Activated gamma-delta T cell (primary cell): Measurements from ENCODE around the gene JPH3.

Experiments
- DNase-seq: peaks from one replicate; lab custom pipeline; 2025; lab: John Stamatoyannopoulos, UW

The JPH3 gene

DNA sequence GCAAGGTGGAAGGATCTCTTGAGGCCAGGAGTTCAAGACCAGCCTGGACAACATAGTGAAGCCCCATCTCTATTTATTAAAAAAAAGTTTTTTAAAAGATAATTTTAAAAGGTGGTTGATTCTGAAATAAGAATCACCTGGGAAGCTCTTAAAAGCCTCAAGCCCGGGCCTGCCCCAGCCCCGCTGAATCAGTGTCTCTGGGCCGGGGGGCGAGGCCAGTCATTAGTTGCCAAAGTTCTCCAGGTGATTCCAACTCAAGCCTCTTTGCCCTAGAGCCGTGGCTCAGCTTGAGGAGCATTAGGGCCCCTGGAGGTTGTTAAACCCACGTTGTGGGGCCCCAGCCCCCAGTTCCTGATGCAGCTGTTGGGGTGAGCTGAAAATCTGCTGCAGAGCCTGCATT is 24.6 kb downstream of the JPH3 start:
- no peak for DNase-seq

DNA sequence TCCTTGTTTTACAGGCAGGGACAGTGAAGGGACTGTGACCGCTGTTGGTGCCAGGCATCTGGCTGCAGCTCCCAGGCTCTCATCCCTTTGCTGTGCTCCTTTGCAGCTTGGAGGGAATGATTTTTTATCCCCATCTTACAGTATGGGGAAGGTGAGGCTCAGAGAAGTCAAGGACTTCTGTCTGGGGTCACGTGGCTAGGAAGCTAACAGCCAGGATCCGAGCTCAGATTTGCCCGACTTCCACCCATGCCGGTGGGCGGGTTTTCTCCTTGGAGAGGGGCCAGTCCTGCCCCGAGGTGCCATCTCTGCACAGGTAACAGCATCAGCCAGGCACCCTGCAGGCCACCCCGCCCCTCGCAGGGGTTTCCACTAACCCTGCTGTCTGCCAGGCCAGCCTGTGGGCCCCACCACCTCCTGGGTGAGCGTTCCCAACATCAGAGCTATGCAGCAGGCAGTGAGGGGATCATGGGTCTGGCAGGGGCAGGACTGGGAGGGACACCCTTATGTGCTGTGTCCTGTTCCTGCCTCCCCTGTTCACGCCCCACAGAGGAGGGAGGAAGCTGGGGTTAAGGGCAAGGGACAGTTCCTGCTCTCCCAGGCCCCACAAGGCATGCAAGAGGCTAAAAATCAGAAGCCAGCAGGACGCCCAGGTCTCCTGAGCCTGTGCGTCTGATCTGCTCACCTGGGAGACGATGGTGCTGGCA is 25.4 kb downstream of the JPH3 start:
- no peak for DNase-seq

DNA sequence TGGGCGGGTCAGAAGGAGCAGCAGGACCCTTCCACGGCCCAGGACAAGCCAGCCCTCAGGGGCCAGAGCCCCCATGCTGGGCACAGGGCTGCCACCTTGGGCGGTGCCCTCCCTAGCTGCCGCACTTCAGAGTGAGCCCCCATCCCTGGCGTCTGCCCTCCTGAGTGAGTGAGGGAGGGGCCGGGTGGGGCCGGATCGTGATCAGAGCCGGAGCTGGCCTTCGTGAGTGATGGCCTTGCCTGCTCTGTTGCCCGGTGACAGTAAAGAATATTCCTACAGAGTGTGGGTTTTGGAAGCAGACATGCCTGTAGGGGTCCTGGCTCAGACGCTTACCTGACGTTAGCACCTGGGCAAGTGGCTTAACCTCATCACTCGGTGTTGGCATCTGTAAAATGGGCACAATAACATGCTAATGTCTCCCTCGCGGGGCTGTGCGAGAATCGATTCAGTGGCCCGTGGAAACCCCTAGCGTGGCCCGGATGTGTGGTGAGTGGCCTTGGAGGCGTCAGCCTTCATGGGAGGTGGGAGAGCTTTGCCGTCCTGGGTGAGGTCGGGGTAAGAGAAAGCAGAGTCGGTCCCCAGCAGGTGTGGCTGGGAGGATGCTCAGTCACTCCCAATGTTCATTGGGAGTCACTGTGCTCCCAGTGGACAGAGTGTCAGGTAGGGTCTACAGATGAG is 26.1 kb downstream of the JPH3 start:
- DNase-seq = no peak

DNA sequence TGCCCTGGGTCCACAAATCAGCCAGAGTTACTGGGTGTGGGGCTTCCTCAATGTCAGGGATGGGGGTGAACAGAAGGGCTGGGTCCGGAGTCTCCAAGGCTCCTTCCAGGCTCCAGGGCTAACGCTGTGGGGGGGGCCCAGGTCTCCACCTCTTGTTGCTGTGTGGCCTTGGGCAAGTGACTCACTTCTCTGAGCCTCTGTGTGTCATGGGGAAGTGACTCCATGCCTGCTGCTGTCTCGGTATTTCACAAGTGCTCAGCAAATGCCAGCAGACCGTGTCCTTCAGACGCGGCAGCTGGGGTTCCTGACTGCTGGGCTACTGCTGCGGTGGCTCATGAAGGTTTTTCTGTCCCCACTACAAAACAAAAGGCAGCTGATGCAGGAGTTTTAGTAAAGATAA is 26.6 kb downstream of the JPH3 start:
- DNase-seq = no peak

DNA sequence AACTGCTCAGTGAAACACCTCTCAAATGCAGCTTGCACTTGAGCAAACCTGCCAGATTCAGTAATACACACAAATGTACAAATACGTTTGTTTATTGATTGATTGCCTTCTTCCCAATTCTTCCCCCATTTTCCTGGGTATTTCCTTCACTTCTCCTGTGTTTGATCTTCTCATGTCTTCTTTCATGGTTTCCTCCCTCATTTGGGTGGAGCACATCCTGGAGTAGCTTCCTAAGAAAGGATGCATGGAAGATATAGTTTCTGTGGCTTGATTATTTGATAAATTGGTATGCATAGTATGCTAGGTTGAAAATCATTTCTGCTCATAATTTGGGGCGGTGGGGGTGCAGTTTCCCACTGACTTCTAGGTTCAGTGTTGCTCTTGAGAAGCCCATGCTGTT is 28.8 kb downstream of the JPH3 start:
- no peak for DNase-seq

DNA sequence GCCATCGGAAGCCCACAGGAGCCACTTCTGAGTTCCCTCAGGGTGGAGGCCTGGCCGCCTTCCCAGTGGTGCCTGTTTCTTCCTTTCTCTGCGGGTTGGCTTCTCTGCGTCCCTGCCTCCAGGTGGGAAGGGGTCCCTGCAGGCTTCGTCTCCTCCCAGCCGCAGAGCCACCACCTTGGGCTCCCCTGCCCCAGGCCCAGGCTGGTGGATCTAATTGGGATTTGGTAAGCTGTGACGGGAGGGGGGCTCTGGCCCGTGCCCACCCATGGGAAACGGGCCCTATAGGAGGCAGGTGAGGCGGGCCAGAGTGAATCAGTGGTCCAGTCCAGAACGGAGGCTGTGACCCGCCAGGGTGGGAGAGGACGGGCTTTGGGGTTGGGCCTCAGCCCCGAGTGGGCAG is 32.1 kb downstream of the JPH3 start:
- DNase-seq = no peak

DNA sequence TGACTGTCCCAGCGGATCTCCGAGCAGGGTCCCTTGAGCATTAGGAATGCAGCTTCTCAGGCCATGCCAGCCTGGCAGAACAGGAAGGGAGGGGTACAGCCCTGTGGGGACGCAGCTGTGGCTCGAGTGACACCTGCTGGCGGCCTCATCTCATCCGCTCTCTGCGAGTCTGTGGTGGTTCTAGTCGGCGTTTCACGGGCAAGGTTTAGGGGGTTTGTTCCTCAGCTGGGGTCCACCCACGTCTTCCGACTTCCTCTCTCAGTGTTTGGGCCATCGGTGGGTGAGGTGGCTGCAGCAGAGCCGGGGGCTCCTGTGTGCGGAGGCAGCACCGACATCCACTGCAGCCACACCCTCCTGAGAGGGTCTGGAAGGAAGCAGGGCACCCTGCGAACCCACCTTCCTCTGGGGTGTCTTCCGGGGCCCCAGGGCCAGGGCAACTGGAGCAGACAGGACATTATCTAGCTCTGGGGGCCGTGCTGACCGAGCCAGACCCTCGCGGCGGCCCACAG is 33.3 kb downstream of the JPH3 start:
- peak; percentile 32 for DNase-seq

DNA sequence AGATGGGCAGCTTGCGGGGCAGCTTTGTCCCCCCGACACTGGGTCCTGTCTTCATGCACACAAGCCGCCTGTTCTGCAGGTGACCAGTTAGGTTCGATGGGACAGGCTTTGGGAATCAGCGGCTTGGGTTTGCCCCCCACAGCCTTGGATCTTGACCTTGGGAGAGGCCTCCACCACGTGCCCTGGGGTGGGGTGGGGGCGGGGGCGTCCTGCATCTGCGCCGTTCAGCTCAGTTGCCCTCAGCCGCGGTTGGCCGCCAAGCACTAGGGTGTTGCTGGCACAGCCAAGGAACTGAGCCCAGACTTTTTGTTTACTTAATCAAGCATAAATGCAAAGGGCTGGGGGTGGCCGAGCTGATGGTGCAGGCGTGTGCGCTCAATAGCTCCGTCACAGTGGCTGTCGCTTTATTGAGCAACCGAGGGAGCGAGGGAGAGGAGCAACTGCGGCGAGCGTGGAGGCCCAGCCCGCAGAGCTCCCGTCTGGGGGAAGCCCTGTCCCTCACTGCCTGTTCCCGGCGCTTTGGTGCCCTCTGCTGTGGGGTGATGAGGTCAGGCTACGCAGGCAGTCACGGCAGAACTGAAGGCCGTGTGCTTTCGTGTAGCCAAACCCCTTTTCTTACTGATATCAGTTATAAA is 33.9 kb downstream of the JPH3 start:
- DNase-seq = peak; percentile 49

DNA sequence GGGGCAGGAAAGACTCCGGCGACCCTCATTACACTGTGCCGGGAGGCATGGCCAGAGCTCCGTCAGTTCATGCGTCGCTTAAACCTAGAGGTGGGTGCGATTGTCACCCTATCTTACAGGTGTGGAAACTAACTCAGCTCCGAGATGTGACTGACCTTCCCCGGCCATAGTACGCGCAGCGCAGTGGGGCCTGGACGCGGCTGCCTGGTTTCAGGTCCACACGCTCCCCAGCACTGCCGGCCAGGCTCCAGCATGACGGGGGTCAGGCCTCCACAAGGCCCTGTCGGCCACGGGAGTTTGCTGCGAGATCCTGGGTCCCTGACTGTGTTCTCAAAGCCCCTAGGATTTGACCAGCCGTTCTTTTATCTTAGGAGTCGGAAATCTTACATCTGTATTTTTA is 34.4 kb downstream of the JPH3 start:
- no peak for DNase-seq

DNA sequence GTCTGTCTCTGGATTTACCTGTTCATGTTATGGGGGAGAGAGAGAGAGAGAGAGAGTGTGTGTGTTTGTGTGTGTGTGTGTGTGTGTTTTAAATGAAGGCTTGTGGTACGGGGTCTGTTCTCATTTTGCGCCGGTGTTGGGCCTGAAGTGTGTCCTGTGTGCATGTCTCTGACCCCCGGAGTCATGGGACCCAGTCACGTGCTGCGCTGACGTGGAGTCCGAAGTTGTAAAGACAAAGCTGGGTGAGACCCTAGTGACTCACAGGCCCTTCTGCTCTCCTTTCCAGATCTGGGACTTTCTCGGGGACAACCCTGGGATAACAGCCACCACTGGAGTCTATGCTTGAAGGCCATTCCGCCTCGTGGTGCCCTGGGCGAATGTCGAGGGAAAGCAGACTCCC is 35.0 kb downstream of the JPH3 start:
- no peak for DNase-seq

DNA sequence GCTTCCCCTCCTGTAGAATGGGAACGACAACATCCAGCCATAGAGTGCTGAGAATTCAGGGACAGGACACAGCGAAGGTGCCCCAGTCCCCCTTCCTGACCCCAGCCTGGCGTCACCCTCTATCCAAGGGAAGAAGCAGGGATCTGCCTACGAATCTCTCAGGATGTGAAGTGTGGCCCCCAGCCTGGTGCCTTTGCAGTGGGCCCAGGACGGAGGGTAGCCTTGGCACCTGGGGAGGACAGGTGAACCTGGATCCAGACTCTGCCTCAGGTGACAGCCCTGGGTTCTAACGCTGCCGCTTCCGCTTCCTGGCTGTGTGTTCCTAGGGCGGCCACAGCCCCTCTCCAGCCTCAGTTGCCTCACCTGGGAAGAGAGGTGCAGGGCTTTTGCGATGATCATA is 36.4 kb downstream of the JPH3 start:
- DNase-seq = no peak

DNA sequence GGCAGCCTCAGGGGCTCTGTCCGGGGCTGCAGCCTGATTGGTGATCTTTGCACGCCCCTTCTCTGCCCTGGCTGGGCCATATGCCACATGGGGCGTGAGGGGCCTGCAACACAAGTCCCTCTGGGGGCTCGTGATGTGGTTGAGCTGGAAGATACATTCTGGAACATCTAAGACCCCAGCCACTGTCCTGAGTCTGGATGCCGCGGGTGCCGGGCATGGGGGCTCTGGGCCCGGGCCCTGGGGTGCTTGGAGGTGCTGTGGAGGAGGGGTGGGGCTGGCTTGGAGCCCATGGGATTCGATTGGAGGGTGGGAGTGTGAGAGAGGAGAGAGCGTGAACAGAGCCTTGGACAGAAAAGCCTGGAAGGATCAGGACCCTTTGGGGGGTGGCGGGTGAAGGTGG is 39.4 kb downstream of the JPH3 start:
- DNase-seq = no peak

DNA sequence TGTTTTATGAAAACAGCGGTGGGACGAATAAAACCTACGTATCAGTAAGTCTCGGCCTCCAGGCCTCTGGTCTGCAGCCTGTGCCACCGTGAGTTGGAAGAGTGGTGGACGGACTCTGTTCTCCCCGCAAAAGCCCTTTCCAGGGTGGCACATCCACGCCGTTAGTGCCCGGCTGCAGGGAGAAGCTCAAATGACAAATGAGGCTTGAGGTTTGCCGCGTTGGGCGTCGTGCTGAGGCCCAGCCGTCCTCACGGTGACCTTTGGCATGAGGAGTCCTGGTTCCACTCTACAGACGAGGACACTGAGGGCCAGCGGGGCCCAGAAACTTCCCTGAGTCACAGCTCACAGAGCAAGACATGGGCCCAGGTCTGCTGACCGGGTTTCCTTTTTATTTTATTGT is 40.2 kb downstream of the JPH3 start:
- DNase-seq = no peak

DNA sequence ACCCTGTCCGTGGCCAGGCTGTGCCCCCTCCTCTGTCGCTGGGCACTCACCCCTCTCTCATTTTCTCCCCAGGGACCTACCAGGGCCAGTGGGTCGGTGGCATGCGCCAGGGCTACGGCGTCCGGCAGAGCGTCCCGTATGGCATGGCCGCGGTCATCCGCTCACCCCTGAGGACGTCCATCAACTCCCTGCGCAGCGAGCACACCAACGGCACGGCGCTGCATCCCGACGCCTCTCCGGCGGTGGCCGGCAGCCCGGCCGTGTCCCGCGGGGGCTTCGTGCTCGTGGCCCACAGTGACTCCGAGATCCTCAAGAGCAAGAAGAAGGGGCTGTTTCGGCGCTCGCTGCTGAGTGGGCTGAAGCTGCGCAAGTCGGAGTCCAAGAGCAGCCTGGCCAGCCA is 41.9 kb downstream of the JPH3 start:
- DNase-seq = no peak

DNA sequence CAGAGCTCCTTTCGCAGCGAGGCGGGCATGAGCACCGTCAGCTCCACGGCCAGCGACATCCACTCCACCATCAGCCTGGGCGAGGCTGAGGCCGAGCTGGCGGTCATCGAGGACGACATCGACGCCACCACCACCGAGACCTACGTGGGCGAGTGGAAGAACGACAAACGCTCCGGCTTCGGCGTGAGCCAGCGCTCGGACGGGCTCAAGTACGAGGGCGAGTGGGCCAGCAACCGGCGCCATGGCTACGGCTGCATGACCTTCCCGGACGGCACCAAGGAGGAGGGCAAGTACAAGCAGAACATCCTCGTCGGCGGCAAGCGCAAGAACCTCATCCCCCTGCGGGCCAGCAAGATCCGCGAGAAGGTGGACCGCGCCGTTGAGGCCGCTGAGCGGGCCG is 42.3 kb downstream of the JPH3 start:
- DNase-seq = no peak

DNA sequence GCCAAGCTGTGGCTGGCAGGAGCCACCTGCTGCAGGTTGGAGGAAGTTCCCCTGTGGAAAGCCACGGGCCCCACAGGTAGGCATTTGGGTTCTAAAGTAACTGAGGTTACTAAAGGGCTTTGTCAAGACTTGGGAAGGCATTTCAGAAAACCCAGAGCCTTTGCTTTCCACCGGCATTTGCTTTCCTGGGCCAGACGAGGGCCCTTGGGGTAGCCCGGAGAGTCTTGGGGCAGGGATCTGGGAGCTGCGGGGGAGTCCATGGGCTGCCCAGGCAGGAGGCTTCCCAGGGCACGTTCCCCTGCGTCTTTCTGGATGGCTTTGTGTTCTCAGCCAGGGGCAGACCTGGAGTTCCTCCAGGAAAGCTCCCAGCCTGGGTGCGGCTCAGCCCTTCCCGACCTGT is 43.5 kb downstream of the JPH3 start:
- no peak for DNase-seq

DNA sequence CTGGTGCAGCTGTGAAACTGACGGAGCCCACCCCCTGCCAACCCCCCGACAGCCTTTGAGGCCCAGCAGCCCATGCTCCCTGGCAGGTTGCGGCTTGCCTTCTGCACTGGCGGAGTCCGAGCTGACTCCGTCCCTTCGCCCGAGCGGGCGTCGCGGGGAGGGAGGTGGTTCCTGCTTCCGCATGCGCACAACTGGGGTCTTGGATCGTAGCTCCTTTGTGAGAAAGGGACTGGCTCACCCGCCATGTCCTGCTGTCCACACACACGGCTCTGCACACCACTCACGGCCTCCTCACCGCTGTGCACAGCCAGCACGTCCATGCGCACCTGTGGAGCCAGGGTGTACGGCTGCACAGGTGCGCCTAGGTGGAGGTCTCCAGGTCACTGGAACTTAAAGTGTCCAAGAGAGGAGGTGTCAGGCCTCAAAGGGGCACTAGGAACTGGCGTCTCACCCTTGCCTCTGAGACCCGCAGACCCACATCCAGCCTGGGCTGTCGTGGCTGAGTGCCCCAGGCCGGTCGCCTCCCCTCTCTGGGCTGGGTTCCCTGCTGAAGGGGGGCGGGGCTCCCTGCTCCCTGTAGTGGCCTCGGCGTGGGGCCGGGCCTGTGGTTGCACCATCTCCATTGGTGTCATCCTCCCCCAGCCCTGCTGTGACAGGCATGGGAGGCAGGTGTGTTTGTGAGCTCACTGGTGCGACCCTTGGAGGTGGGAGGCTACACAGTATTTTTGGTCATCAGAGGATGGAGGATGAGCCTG is 45.3 kb downstream of the JPH3 start:
- no peak for DNase-seq

DNA sequence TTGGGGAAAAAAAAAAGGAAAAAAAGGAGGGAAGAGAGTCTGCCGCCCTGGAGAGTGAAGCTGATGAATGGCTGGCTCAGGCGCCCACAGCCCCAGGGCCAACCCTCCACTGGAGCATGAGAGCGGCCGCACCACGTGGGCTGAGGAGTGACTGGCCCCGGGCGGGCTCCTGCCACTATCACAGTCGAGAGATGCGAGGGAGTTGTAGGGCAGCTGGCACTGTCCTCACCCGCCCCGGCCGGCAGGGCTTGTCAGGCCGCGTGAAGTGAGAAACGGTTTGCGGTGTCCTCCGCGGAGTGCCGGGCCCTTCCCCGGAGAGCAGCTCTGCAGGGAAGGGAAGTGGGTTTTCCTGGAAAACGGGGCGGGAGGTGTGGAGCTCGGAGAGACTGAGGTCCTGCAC is 45.9 kb downstream of the JPH3 start:
- DNase-seq = no peak

DNA sequence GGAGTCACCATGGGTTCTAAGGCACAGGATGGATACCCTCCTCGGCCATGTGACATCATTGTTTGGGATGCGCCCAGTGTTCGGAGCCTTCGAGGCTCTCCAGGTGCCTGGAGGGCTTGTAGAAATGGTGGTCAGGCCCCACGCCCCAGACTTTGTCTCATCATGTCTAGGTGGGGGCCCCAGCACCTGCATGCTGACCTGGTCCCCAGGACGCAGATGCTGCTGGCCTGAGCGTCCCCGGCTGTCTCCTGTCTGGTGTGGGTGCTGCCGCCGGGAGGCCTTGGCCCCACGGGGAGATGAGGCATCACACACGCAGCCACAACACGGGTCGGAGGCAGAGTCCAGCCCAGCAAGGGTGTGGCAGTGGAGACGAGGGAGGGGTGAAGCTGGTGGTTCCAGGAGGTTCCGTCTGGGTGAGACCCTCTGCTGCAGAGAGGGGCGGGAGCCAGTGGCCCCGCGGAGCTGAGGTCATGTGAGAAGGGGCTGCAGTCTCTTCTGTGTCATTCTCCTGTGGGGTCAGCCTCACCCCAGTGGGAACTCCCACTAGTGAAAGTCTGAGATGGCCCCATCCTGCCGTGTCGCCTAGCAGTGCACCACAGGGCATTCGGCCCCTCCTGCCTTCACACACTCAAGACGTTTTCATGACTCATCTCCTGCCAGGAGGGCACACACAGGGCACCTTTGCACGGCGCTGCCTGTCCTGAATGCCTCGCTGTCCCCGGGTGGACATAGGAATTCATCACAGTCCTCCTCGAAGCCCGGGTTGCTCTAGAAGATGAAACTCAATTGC is 46.6 kb downstream of the JPH3 start:
- DNase-seq = no peak

DNA sequence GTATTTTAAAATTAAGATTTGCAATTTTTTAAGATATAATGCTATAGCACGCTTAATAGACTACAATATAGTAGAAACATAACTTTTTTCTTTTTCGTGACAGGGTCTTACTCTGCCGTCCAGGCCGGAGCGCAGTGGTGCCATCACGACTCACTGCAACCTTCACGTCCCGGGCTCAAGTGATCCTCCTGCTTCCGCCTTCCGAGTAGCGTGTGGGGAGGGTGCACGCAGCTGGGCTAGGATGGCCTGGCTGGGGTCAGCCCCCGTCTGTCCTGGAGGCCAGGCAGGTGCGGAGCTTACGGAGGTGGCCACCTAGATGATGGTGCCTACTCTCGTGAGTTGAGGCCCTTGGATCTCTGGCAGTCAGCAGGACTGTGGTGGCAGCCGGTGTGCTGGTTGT is 50.1 kb downstream of the JPH3 start:
- no peak for DNase-seq

DNA sequence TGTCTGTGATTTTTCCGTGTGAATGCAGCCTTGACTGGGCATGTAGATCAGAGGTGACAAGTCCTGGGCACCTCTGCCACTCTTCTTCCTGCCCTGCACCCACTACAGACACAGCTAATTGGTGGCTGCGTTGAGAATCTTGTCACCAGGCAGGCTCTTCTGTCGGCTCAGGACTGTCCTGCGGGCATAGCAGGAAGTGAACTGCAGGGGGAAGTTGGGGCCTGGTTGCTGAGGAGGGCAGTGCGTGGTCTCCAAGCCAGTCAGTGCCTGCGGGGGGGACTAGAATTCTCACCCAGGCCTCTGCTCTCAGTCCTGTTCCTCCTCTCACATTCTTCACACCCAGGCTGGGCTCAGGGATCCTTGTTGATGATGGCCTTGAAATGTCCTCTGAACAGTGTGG is 50.5 kb downstream of the JPH3 start:
- DNase-seq = no peak

DNA sequence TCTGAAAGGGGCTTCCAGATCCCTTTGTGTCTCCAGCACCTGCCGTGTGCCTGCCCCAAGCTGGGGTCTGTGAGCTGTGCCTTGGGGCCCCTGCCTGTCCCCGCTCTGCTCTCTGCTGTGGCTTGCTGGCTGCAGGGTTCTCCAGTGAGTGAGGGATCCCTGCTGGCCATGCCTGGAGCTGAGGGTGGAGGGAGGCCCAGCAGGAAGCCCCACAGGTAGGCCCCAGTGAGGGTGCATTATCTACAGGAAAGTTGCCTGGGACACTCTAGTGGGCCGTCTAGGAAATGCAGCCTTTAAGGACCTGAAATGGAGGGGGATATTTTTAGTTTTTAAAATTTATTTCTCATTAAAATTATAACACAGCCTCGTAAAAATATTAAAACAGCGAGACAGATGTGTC is 50.9 kb downstream of the JPH3 start:
- no peak for DNase-seq
